HCT116 (cell line): ENCODE measurements around the gene POLA1. TPM values are rescaled to one million over a fixed set of nuclear protein-coding genes. Genes with fewer than 3 reads are reported as not detected.

Experiments
- ATAC-seq: fragments of 200-7000 bp; cut with Tn5 transposase; 2 replicates; pipeline ENCODE4 v1.9.1; 2020; ENCODE audit warnings: mild to moderate bottlenecking, moderate library complexity
- Bru-seq: library from RNA; stranded (reverse); fragments of 400-500 nt; gene quantifications from one replicate; lab custom pipeline; 2021; lab: Mats Ljungman, UMichigan
- BruChase-seq, 2 experiments: library from RNA; stranded (reverse); fragments of 400-500 nt; gene quantifications; one replicate each; lab custom pipeline; 2021; lab: Mats Ljungman, UMichigan
- BruUV-seq: library from RNA; stranded (reverse); fragments of 400-500 nt; replicated peaks from 2 replicates; lab custom pipeline; 2021; lab: Mats Ljungman, UMichigan
- CTCF ChIA-PET: fragments of 300-600 bp; sonication (Branson Sonifier 250); formaldehyde crosslinking; loops from one replicate; lab custom pipeline; 2021; ENCODE audit warnings: antibody characterized with exemption; lab: Charles Lee
- POLR2A ChIA-PET: fragments of 300-600, 350-600 bp; sonication (Branson Sonifier 250); formaldehyde crosslinking; loops from one replicate; lab custom pipeline; 2021; ENCODE audit warnings: antibody characterized with exemption; lab: Charles Lee
- RAD21 ChIA-PET, 2 experiments: fragments of 300-600 bp; sonication (Branson Sonifier 250); formaldehyde crosslinking; loops; one replicate each; lab custom pipeline; 2023; ENCODE audit warnings: low total read pairs in 2 of 2; ENCODE audit not compliant: uncharacterized antibody in 2 of 2, unreplicated experiment in 2 of 2, low non-redundant PET in 1 of 2; lab: Charles Lee
- DNase-seq: peaks from one replicate; pipeline ENCODE4 v3.0.0-alpha.2; 2010; ENCODE audit warnings: low read depth, low spot score
- H2AFZ ChIP-seq: fragments of 200-600 bp; shearing (Covaris generic), sonication (generic); 2 replicates; pipeline ENCODE4 v1.6.1; 2017; ENCODE audit warnings: low read depth, mixed run types, mixed read lengths, antibody characterized with exemption, low read length; ENCODE audit not compliant: poor library complexity, severe bottlenecking
- H3K27ac ChIP-seq: 2 replicates; pipeline ENCODE4 v1.5.1; 2012; ENCODE audit warnings: low read depth, low read length
- H3K27me3 ChIP-seq: fragments of 200-600 bp; sonication (generic); 2 replicates; pipeline ENCODE4 v1.6.1; 2016; ENCODE audit warnings: mixed run types, low read length, mixed read lengths; ENCODE audit not compliant: insufficient read depth
- H3K36me3 ChIP-seq, 2 experiments: fragments of 200-500 bp in 1 of 2; fragments of 200-600 bp in 1 of 2; sonication (Bioruptor generic) in 1 of 2; sonication (generic) in 1 of 2; 2 replicates each; pipeline versions ENCODE4 v1.5.1 to v1.6.1; 2014 to 2016; ENCODE audit warnings: low read length in 2 of 2, inconsistent platforms in 1 of 2, mixed read lengths in 1 of 2, mixed run types in 1 of 2; ENCODE audit not compliant: insufficient read depth in 2 of 2, control insufficient read depth in 1 of 2
- H3K4me1 ChIP-seq, 2 experiments: fragments of 200-600 bp in 1 of 2; sonication (generic) in 1 of 2; 2 replicates each; pipeline versions ENCODE4 v1.5.1 to v1.6.1; 2012 to 2017; ENCODE audit warnings: low read length in 2 of 2, inconsistent platforms in 1 of 2, mild to moderate bottlenecking in 1 of 2, mixed read lengths in 1 of 2, mixed run types in 1 of 2, moderate library complexity in 1 of 2; ENCODE audit not compliant: insufficient read depth in 2 of 2, control insufficient read depth in 1 of 2
- H3K4me2 ChIP-seq: fragments of 200-600 bp; sonication (generic); 2 replicates; pipeline ENCODE4 v1.6.1; 2017; ENCODE audit warnings: mixed run types, low read length, mixed read lengths
- H3K4me3 ChIP-seq, 2 experiments: fragments of 200-600 bp in 1 of 2; sonication (generic) in 1 of 2; replicated peaks in 1 of 2; 2 replicates each; pipeline ENCODE4 v1.5.1; 2011 to 2016; ENCODE audit warnings: low read length in 2 of 2, control low read depth in 1 of 2, low read depth in 1 of 2, mild to moderate bottlenecking in 1 of 2, mixed read lengths in 1 of 2, mixed run types in 1 of 2
- H3K79me2 ChIP-seq: fragments of 200-600 bp; sonication (generic); 2 replicates; pipeline ENCODE4 v1.6.1; 2017; ENCODE audit warnings: mild to moderate bottlenecking, mixed run types, low read length, moderate library complexity, mixed read lengths; ENCODE audit not compliant: insufficient read depth
- H3K9ac ChIP-seq: fragments of 200-600 bp; sonication (generic); 2 replicates; pipeline ENCODE4 v1.6.1; 2016; ENCODE audit warnings: low read length, mixed read lengths
- H3K9me2 ChIP-seq: fragments of 200-600 bp; sonication (generic), shearing (Covaris generic); 2 replicates; pipeline ENCODE4 v1.6.1; 2017; ENCODE audit warnings: mixed run types, mild to moderate bottlenecking, moderate library complexity; ENCODE audit not compliant: insufficient read depth
- H3K9me3 ChIP-seq, 2 experiments: fragments of 200-500 bp in 1 of 2; fragments of 200-600 bp in 1 of 2; sonication (Bioruptor generic) in 1 of 2; sonication (generic) in 1 of 2; 2 replicates each; pipeline ENCODE4 v1.6.1; 2014 to 2017; ENCODE audit warnings: low read length in 2 of 2, mixed read lengths in 2 of 2, inconsistent platforms in 1 of 2, low read depth in 1 of 2, mild to moderate bottlenecking in 1 of 2, mixed run types in 1 of 2, moderate library complexity in 1 of 2; ENCODE audit not compliant: control insufficient read depth in 1 of 2, insufficient read depth in 1 of 2
- H4K20me1 ChIP-seq: fragments of 200-600 bp; sonication (generic), shearing (Covaris generic); 2 replicates; pipeline ENCODE4 v1.6.1; 2017; ENCODE audit warnings: mixed run types, mild to moderate bottlenecking, moderate library complexity; ENCODE audit not compliant: insufficient read depth
- CEBPB ChIP-seq: IDR thresholded peaks from 2 replicates; pipeline ENCODE4 v1.6.1; 2012; ENCODE audit warnings: low read depth
- EGR1 ChIP-seq: IDR thresholded peaks from 2 replicates; pipeline ENCODE4 v1.6.1; 2012; ENCODE audit warnings: low read depth
- ELF1 ChIP-seq: IDR thresholded peaks from 2 replicates; pipeline ENCODE4 v1.6.1; 2012; ENCODE audit warnings: low read depth, borderline replicate concordance
- EZH2phosphoT487 ChIP-seq: fragments of 200-600 bp; IDR thresholded peaks from 2 replicates; pipeline ENCODE4 v1.6.1; 2018; ENCODE audit warnings: antibody characterized with exemption, borderline replicate concordance
- JUND ChIP-seq: IDR thresholded peaks from 2 replicates; pipeline ENCODE4 v1.6.1; 2012
- POLR2A ChIP-seq: IDR thresholded peaks from 2 replicates; pipeline ENCODE4 v1.7.0; 2011; ENCODE audit warnings: borderline replicate concordance; ENCODE audit not compliant: insufficient read depth, insufficient read length; ENCODE audit errors: extremely low read depth
- SIN3A ChIP-seq: IDR thresholded peaks from 2 replicates; pipeline ENCODE4 v1.6.1; 2012; ENCODE audit warnings: low read depth
- SRF ChIP-seq: IDR thresholded peaks from 2 replicates; pipeline ENCODE4 v1.6.1; 2012; ENCODE audit warnings: low read depth
- TCF7L2 ChIP-seq: IDR thresholded peaks from 2 replicates; pipeline ENCODE4 v1.7.0; 2011; ENCODE audit warnings: borderline replicate concordance, inconsistent platforms; ENCODE audit not compliant: insufficient read depth, insufficient read length; ENCODE audit errors: extremely low read depth
- YY1 ChIP-seq: IDR thresholded peaks from 2 replicates; pipeline ENCODE4 v1.6.1; 2011; ENCODE audit warnings: low read length, low read depth, moderate library complexity, mild to moderate bottlenecking; ENCODE audit not compliant: insufficient replicate concordance; ENCODE audit errors: extremely low read depth
- ZFX ChIP-seq: fragments of 450-650 bp; IDR thresholded peaks from 2 replicates; pipeline ENCODE4 v1.6.1; 2017
- intact Hi-C: fragments of 100-400 bp; cut with micrococcal nuclease; formaldehyde crosslinking; loops from 2 replicates; pipeline ENCODE4 v1.10.0; 2022
- long read RNA-seq: library from polyadenylated mRNA; unstranded; transcript quantifications from one replicate; pipeline ENCODE4 v2.0.0, GENCODE V29; 2021; ENCODE audit not compliant: unreplicated experiment
- polyA plus RNA-seq: library from polyadenylated mRNA; unstranded; fragments of >200 nt; gene quantifications from 2 replicates; pipeline ENCODE4 v1.2.1, GENCODE V29; 2012; ENCODE audit warnings: missing spikeins
- total RNA-seq: library from RNA; stranded (reverse); gene quantifications from one replicate; pipeline ENCODE4 v1.2.1, GENCODE V29; 2021; ENCODE audit not compliant: unreplicated experiment
- TF ChIP-seq, protein P1 (sequence below), 3 experiments: fragments of 200-600 bp in 1 of 3; sonication (generic) in 1 of 3; IDR thresholded peaks in 2 of 3; conservative IDR thresholded peaks in 1 of 3; 2 replicates each; pipeline ENCODE4 v1.5.1; 2012 to 2017; ENCODE audit warnings: low read depth in 2 of 3, low read length in 2 of 3, antibody characterized with exemption in 1 of 3, borderline replicate concordance in 1 of 3, control low read depth in 1 of 3, mild to moderate bottlenecking in 1 of 3, mixed read lengths in 1 of 3, mixed run types in 1 of 3, moderate library complexity in 1 of 3; ENCODE audit not compliant: insufficient read depth in 1 of 3
- TF ChIP-seq, protein P2 (sequence below): IDR thresholded peaks from 2 replicates; pipeline ENCODE4 v1.6.1; 2012; ENCODE audit warnings: low read depth

Gene POLA1, protein sequence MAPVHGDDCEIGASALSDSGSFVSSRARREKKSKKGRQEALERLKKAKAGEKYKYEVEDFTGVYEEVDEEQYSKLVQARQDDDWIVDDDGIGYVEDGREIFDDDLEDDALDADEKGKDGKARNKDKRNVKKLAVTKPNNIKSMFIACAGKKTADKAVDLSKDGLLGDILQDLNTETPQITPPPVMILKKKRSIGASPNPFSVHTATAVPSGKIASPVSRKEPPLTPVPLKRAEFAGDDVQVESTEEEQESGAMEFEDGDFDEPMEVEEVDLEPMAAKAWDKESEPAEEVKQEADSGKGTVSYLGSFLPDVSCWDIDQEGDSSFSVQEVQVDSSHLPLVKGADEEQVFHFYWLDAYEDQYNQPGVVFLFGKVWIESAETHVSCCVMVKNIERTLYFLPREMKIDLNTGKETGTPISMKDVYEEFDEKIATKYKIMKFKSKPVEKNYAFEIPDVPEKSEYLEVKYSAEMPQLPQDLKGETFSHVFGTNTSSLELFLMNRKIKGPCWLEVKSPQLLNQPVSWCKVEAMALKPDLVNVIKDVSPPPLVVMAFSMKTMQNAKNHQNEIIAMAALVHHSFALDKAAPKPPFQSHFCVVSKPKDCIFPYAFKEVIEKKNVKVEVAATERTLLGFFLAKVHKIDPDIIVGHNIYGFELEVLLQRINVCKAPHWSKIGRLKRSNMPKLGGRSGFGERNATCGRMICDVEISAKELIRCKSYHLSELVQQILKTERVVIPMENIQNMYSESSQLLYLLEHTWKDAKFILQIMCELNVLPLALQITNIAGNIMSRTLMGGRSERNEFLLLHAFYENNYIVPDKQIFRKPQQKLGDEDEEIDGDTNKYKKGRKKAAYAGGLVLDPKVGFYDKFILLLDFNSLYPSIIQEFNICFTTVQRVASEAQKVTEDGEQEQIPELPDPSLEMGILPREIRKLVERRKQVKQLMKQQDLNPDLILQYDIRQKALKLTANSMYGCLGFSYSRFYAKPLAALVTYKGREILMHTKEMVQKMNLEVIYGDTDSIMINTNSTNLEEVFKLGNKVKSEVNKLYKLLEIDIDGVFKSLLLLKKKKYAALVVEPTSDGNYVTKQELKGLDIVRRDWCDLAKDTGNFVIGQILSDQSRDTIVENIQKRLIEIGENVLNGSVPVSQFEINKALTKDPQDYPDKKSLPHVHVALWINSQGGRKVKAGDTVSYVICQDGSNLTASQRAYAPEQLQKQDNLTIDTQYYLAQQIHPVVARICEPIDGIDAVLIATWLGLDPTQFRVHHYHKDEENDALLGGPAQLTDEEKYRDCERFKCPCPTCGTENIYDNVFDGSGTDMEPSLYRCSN (N-terminal part only)
- total RNA-seq (27.0 TPM), Bru-seq, nascent RNA (percentile 72 among the genes with signal in this experiment), BruChase-seq, experiment 1, labeled RNA remaining after a 6-hour chase (percentile 65 among the genes with signal in this experiment), BruChase-seq, experiment 2, labeled RNA remaining after a 2-hour chase (percentile 75 among the genes with signal in this experiment)
- 9.0 and 11.0 TPM in 2 replicates for polyA plus RNA-seq
- long read RNA-seq, full-length matches to known transcripts = 25 of 53 reads
- long read RNA-seq, partial matches to known transcripts = 15 of 53 reads
- long read RNA-seq, other reads (novel, unspliced or antisense) = 13 of 53 reads

DNA sequence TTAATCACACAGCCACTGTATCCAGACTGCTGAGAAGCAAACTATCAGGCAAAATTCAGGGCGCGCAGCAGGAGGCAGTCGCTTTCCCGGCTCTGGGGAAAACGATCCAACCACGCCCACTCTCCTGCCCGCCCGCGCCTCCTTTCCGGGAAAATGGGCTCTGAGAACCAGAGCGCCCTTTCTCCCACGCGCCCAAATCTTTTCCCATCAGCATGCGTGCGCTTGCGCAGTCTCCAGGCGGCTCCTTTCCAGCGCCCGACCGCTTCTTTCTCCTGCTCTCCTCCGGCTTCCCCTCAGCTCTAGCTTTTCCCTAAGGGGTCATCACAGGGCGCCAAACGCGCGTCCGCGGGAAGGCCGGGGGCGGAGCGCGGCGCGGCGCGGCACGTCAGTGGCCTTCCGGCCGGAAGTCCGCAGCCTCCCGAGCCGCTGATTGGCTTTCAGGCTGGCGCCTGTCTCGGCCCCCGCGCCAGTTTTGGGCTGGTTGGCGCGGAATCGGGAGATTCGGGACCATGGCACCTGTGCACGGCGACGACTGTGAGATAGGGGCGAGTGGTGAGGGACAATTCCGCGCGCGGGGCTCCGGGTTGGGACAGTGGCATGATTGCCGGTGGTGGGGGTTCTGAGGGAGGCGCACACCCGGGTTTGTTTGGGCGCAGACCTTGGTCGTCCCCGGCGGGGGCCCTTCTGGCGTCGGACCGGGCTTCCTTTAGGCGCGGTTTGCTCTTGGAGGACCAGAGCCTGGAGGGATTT lies at the start of gene POLA1:
Gene POLA1 (plus strand): TSS at position 466 of the 750 bp plus-strand sequence. CDS start 44 bp downstream, at position 510.
- H3K27me3 ChIP-seq = no peaks in the 10 kb centered on the region
- POLR2A ChIA-PET = no interaction called here
- intact Hi-C loops = no loop called here
- TF ChIP-seq EGR1 = peak; percentile 91
- peak; percentile 63 for TF ChIP-seq ELF1
- no peak for TF ChIP-seq EZH2phosphoT487
- TF ChIP-seq SRF = peak; percentile 82
- TF ChIP-seq CEBPB = 0 out of 2 replicates have a peak, but pooled peaks have one; percentile 22
- no peak for TF ChIP-seq TCF7L2
- no peak for TF ChIP-seq ZFX
- TF ChIP-seq, protein P1, sequence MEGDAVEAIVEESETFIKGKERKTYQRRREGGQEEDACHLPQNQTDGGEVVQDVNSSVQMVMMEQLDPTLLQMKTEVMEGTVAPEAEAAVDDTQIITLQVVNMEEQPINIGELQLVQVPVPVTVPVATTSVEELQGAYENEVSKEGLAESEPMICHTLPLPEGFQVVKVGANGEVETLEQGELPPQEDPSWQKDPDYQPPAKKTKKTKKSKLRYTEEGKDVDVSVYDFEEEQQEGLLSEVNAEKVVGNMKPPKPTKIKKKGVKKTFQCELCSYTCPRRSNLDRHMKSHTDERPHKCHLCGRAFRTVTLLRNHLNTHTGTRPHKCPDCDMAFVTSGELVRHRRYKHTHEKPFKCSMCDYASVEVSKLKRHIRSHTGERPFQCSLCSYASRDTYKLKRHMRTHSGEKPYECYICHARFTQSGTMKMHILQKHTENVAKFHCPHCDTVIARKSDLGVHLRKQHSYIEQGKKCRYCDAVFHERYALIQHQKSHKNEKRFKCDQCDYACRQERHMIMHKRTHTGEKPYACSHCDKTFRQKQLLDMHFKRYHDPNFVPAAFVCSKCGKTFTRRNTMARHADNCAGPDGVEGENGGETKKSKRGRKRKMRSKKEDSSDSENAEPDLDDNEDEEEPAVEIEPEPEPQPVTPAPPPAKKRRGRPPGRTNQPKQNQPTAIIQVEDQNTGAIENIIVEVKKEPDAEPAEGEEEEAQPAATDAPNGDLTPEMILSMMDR (IDR thresholded peaks at IDR 0.05 in 2 of 3, conservative IDR thresholded peaks at IDR 0.05 in 1 of 3; ENCODE audit: borderline replicate concordance in 1 of 3, insufficient read depth in 1 of 3, low read depth in 2 of 3, low read length in 2 of 3) = 0 out of 6 replicates have a peak, but pooled peaks of 2 of the 3 experiments have one; percentile 11 to 14
- TF ChIP-seq JUND = no peak
- TF ChIP-seq SIN3A = peak; percentile 53
- TF ChIP-seq, protein P2, sequence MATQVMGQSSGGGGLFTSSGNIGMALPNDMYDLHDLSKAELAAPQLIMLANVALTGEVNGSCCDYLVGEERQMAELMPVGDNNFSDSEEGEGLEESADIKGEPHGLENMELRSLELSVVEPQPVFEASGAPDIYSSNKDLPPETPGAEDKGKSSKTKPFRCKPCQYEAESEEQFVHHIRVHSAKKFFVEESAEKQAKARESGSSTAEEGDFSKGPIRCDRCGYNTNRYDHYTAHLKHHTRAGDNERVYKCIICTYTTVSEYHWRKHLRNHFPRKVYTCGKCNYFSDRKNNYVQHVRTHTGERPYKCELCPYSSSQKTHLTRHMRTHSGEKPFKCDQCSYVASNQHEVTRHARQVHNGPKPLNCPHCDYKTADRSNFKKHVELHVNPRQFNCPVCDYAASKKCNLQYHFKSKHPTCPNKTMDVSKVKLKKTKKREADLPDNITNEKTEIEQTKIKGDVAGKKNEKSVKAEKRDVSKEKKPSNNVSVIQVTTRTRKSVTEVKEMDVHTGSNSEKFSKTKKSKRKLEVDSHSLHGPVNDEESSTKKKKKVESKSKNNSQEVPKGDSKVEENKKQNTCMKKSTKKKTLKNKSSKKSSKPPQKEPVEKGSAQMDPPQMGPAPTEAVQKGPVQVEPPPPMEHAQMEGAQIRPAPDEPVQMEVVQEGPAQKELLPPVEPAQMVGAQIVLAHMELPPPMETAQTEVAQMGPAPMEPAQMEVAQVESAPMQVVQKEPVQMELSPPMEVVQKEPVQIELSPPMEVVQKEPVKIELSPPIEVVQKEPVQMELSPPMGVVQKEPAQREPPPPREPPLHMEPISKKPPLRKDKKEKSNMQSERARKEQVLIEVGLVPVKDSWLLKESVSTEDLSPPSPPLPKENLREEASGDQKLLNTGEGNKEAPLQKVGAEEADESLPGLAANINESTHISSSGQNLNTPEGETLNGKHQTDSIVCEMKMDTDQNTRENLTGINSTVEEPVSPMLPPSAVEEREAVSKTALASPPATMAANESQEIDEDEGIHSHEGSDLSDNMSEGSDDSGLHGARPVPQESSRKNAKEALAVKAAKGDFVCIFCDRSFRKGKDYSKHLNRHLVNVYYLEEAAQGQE = no peak
- TF ChIP-seq YY1 = no peak
- TF ChIP-seq POLR2A = no peak

More for the DNA sequence above, at the start of gene POLA1:
- Histone ChIP-seq H4K20me1 (no peaks in the 10 kb centered on the region), H3K9me3 (no peaks in the 10 kb centered on the region), H3K4me3 (peak within 1 kb of the TSS; percentile 52 to 73), H3K9me2 (no peaks in the 10 kb centered on the region), H3K36me3 (no peaks in the 10 kb centered on the region), H3K27ac (peak within 1 kb of the TSS; percentile 59), H3K4me1 (peaks cover 3 to 14% of the 10 kb centered on the region in 2 experiments; a peak in 3 of 4 replicates), H2AFZ (peak within 1 kb of the TSS; percentile 65), H3K4me2 (peak within 1 kb of the TSS; percentile 77), H3K79me2 (peaks cover 46% of the 10 kb centered on the region), H3K9ac (peak within 1 kb of the TSS; percentile 84)
- BruUV-seq = no TSS peak
- DNase-seq = peak; percentile 91
- ChIA-PET RAD21 (no interaction called here), CTCF (no interaction called here)
- ATAC-seq = peak; percentile 94
